OCI-M2 (cell line): ENCODE data around the gene SF3B3.
"Not testable (repeated sequence)": the region's sequence is repeated elsewhere in the genome, so short reads cannot be mapped to it uniquely, and the experiment has no call there.

ENCODE experiments used
- DNase-seq: peaks from one replicate; lab custom pipeline; 2025; ENCODE audit not compliant: unreplicated experiment; lab: John Stamatoyannopoulos, UW

Gene SF3B3

GRCh38 chr16:70588565-70588964 is 64.9 kb downstream of the SF3B3 start:
- no peak for DNase-seq

GRCh38 chr16:70589416-70589815 is 65.8 kb downstream of the SF3B3 start:
- DNase-seq = not testable (repeated sequence)

GRCh38 chr16:70589998-70590471 is 66.4 kb downstream of the SF3B3 start:
- DNase-seq = no peak

GRCh38 chr16:70590722-70591415 is 67.3 kb downstream of the SF3B3 start:
- DNase-seq = no peak

GRCh38 chr16:70591615-70592014 is 68.0 kb downstream of the SF3B3 start:
- DNase-seq = no peak

GRCh38 chr16:70592106-70592571 is 68.5 kb downstream of the SF3B3 start:
- DNase-seq = no peak

- DNase-seq = no peak
These were observed 69.9 kb downstream of the SF3B3 start for GRCh38 chr16:70593544-70593943.

GRCh38 chr16:70594569-70594968 is 71.0 kb downstream of the SF3B3 start:
- no peak for DNase-seq

GRCh38 chr16:70597135-70597835 is 73.7 kb downstream of the SF3B3 start:
- DNase-seq = no peak

GRCh38 chr16:70598937-70599503 is 75.4 kb downstream of the SF3B3 start:
- no peak for DNase-seq

GRCh38 chr16:70600730-70601129 is 77.1 kb downstream of the SF3B3 start:
- no peak for DNase-seq

- DNase-seq = no peak
These were observed 78.3 kb downstream of the SF3B3 start for GRCh38 chr16:70601576-70602575.

- DNase-seq = no peak
These were observed 79.2 kb downstream of the SF3B3 start for GRCh38 chr16:70602831-70603230.

GRCh38 chr16:70604407-70605282 is 81.0 kb downstream of the SF3B3 start:
- no peak for DNase-seq

- DNase-seq = no peak
These were observed 81.7 kb downstream of the SF3B3 start for GRCh38 chr16:70605283-70605657.

- no peak for DNase-seq
These were observed 84.9 kb downstream of the SF3B3 start for GRCh38 chr16:70608521-70608920.

GRCh38 chr16:70610273-70611223 is 86.9 kb downstream of the SF3B3 start:
- no peak for DNase-seq

- no peak for DNase-seq
These were observed 87.6 kb downstream of the SF3B3 start for GRCh38 chr16:70611224-70611598.

- no peak for DNase-seq
These were observed 88.2 kb downstream of the SF3B3 start for GRCh38 chr16:70611785-70612303.
